OCI-LY7 (cell line): ENCODE data around the gene CTTNBP2. TPM values are rescaled to one million over a fixed set of nuclear protein-coding genes. Genes with fewer than 3 reads are reported as not detected.

Experiments
- BruUV-seq: library from RNA; stranded (reverse); fragments of 400-500 nt; replicated peaks from 2 replicates; lab custom pipeline; 2021; lab: Mats Ljungman, UMichigan
- CTCF ChIA-PET: fragments of 300-600 bp; sonication (Branson Sonifier 250); formaldehyde crosslinking; loops from one replicate; lab custom pipeline; 2022; ENCODE audit warnings: antibody characterized with exemption; ENCODE audit not compliant: unreplicated experiment; lab: Charles Lee
- POLR2A ChIA-PET: fragments of 300-600 bp; sonication (Branson Sonifier 250); formaldehyde crosslinking; loops from one replicate; lab custom pipeline; 2022; ENCODE audit warnings: antibody characterized with exemption; lab: Charles Lee
- DNase-seq: peaks from one replicate; pipeline ENCODE4 v3.0.0-alpha.2; 2015; ENCODE audit warnings: low spot score
- H2AFZ ChIP-seq: fragments of 200-600 bp; sonication (generic), shearing (Covaris generic); 2 replicates; pipeline ENCODE4 v1.6.1; 2014; ENCODE audit warnings: mild to moderate bottlenecking, antibody characterized with exemption, low read length, moderate library complexity
- H3K27ac ChIP-seq: fragments of 200-600 bp; sonication (generic); 2 replicates; pipeline ENCODE4 v1.5.1; 2014; ENCODE audit warnings: mixed run types, low read depth, mild to moderate bottlenecking, moderate library complexity, low read length, inconsistent platforms; ENCODE audit not compliant: poor library complexity, severe bottlenecking
- H3K36me3 ChIP-seq: fragments of 200-600 bp; sonication (generic); 2 replicates; pipeline ENCODE4 v1.6.1; 2014; ENCODE audit warnings: mild to moderate bottlenecking, antibody characterized with exemption, low read length, moderate library complexity, mixed read lengths; ENCODE audit not compliant: insufficient read depth
- H3K4me1 ChIP-seq: fragments of 200-600 bp; sonication (generic); 2 replicates; pipeline ENCODE4 v1.5.1; 2014; ENCODE audit warnings: mild to moderate bottlenecking, low read length; ENCODE audit not compliant: insufficient read depth, poor library complexity, severe bottlenecking
- H3K4me2 ChIP-seq: fragments of 200-600 bp; sonication (generic); 2 replicates; pipeline ENCODE4 v1.6.1; 2014; ENCODE audit warnings: mild to moderate bottlenecking, low read length
- H3K4me3 ChIP-seq: fragments of 200-600 bp; sonication (generic); 2 replicates; pipeline ENCODE4 v1.5.1; 2014; ENCODE audit warnings: mild to moderate bottlenecking, low read depth, low read length; ENCODE audit not compliant: poor library complexity, severe bottlenecking
- H3K79me2 ChIP-seq: fragments of 200-600 bp; sonication (generic); 2 replicates; pipeline ENCODE4 v1.6.1; 2016; ENCODE audit warnings: low read depth, mild to moderate bottlenecking, low read length, moderate library complexity, mixed read lengths; ENCODE audit not compliant: insufficient read depth
- H3K9me2 ChIP-seq: fragments of 200-600 bp; sonication (generic); 2 replicates; pipeline ENCODE4 v1.6.1; 2016; ENCODE audit warnings: mild to moderate bottlenecking, low read length, mixed read lengths; ENCODE audit not compliant: insufficient read depth
- H3K9me3 ChIP-seq: fragments of 200-600 bp; sonication (generic); 2 replicates; pipeline ENCODE4 v1.6.1; 2014; ENCODE audit warnings: mild to moderate bottlenecking, mixed run types, low read length, mixed read lengths
- H4K20me1 ChIP-seq: fragments of 200-600 bp; sonication (generic); 2 replicates; pipeline ENCODE4 v1.6.1; 2014; ENCODE audit warnings: mild to moderate bottlenecking, antibody characterized with exemption, low read length, moderate library complexity, mixed read lengths; ENCODE audit not compliant: insufficient read depth
- EZH2phosphoT487 ChIP-seq: fragments of 200-600 bp; sonication (generic); IDR thresholded peaks from 2 replicates; pipeline ENCODE4 v1.6.1; 2018; ENCODE audit warnings: low read depth, borderline replicate concordance, mild to moderate bottlenecking, mixed run types, antibody characterized with exemption, low read length, moderate library complexity, mixed read lengths
- intact Hi-C: fragments of 100-400 bp; cut with micrococcal nuclease; formaldehyde crosslinking; loops from one replicate; pipeline ENCODE4 v1.10.0; 2022; ENCODE audit not compliant: unreplicated experiment
- total RNA-seq, 2 experiments: library from RNA; depleted of rRNA in 1 of 2; stranded (reverse); fragments of >200 nt in 1 of 2; shearing (Covaris generic) in 1 of 2; gene quantifications; 2 replicates each; pipeline ENCODE4 v1.2.3, GENCODE V29; 2014 to 2022
- TF ChIP-seq, protein P1 (sequence below): fragments of 200-600 bp; sonication (generic); conservative IDR thresholded peaks from 2 replicates; pipeline ENCODE4 v1.5.1; 2014; ENCODE audit warnings: mild to moderate bottlenecking, antibody characterized with exemption, low read length, moderate library complexity, mixed read lengths

The CTTNBP2 gene
- total RNA-seq, 2 experiments from 2014 or later, result not detected

DNA sequence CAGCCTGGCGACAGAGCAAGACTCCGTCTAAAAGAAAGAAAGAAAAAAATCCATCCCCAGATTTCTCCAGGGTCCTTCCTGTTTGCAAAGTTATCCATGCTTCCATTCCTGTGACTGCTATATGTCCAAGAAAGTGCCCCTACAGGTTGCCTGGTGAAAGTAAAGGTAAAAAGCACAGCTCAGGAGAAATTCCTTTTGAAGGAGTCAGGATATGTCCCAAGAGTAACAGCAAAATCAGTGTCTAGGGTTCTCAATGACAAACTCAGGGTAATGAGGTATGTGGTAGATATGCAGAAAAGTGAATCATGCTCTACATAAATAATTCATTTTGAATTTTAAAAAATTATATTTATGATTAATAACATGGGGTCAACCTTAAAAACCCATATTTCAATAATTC is 91.5 kb downstream of the CTTNBP2 start:
- TF ChIP-seq, protein P1, sequence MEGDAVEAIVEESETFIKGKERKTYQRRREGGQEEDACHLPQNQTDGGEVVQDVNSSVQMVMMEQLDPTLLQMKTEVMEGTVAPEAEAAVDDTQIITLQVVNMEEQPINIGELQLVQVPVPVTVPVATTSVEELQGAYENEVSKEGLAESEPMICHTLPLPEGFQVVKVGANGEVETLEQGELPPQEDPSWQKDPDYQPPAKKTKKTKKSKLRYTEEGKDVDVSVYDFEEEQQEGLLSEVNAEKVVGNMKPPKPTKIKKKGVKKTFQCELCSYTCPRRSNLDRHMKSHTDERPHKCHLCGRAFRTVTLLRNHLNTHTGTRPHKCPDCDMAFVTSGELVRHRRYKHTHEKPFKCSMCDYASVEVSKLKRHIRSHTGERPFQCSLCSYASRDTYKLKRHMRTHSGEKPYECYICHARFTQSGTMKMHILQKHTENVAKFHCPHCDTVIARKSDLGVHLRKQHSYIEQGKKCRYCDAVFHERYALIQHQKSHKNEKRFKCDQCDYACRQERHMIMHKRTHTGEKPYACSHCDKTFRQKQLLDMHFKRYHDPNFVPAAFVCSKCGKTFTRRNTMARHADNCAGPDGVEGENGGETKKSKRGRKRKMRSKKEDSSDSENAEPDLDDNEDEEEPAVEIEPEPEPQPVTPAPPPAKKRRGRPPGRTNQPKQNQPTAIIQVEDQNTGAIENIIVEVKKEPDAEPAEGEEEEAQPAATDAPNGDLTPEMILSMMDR, result no peak
- TF ChIP-seq EZH2phosphoT487, result no peak
- Histone ChIP-seq H3K4me2 (no peak overlapping the region), H3K9me2 (no peaks in the 10 kb centered on the region), H3K4me1 (no peaks in the 10 kb centered on the region), H4K20me1 (no peaks in the 10 kb centered on the region), H3K27ac (no peak overlapping the region), H3K4me3 (no peak overlapping the region), H3K9me3 (no peaks in the 10 kb centered on the region), H2AFZ (no peak overlapping the region), H3K79me2 (no peaks in the 10 kb centered on the region), H3K36me3 (no peaks in the 10 kb centered on the region)
- ChIA-PET CTCF (no interaction called here), POLR2A (interaction anchor here (0.6 kb wide), 1 partner anchor 189 kb away, joined by 4 read pairs; no protein-coding TSS in a partner anchor)
- DNase-seq, result no peak
- intact Hi-C loops, result no loop called here
- no TSS peak for BruUV-seq

DNA sequence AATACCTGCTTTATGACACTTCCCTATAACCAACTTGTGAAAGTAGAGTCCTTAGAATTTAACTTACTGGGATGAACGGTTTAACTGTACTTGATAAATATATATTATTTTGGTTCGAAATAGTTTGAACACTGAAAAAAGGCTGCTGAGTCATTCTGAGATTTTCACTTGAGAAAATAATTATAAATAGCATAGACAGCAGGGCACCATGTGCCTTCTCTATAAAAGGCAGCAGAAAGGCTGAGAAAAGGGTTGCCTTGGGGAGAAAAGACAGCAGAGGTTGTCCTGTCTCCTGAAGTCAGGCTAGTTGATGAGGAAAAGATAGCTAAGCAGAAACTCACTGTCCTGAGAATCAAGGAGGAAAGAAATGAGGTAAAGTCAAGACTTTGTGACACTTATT is 92.4 kb downstream of the CTTNBP2 start:
- H3K4me2 ChIP-seq, result no peak overlapping the region
- H3K9me2 ChIP-seq, result no peaks in the 10 kb centered on the region
- no peaks in the 10 kb centered on the region for H4K20me1 ChIP-seq
- ChIA-PET CTCF (no interaction called here), POLR2A (interaction anchor here (0.7 kb wide), 1 partner anchor 1158 kb away, joined by 3 read pairs; no protein-coding TSS in a partner anchor)
- H3K79me2 ChIP-seq, result no peaks in the 10 kb centered on the region
- no peaks in the 10 kb centered on the region for H3K4me1 ChIP-seq
- no peak overlapping the region for H3K4me3 ChIP-seq
- no peak overlapping the region for H2AFZ ChIP-seq
- TF ChIP-seq, protein P1, result no peak
- TF ChIP-seq EZH2phosphoT487, result no peak
- DNase-seq, result no peak
- H3K27ac ChIP-seq, result no peak overlapping the region
- H3K36me3 ChIP-seq, result no peaks in the 10 kb centered on the region
- intact Hi-C loops, result no loop called here
- no peaks in the 10 kb centered on the region for H3K9me3 ChIP-seq
- BruUV-seq, result no TSS peak

DNA sequence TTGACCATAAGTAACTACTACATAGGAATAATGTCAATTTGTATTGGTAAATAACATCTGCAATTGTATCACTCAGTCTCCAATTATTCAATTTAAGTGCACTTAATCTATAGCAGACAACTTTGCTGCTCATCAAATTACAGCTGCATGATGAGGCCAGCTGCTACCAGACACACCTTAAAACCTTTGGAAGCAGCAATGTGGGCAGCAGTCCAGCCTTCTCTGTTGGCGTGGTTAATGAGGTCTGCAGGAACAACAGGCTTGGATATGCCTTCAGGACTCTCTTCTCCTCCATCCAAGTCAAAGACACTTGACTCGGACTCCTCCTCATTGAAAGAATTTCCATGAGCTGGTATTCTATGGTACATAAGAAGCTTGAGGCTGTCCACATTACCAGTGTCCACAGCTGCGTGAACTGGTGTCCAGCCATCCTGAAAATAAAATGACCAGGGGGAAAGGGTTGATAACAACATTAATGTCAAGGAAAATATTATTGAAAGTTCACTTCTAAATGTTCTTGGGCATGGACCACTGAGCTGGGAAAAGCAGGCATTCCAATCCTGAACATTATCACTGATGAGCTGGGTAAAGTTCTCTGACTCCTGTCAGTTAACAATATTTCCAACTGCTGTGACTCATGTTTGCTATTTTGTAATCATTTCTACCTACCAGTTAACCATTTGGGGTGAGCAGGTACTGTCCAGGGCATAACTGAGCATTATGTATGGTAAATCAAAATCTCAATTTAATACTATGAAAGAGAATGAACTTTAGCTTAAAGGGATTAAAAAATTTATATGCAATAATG is 95.7 kb downstream of the CTTNBP2 start:
- CTCF ChIA-PET, result no interaction called here
- TF ChIP-seq, protein P1, result no peak
- TF ChIP-seq EZH2phosphoT487, result no peak
- Histone ChIP-seq H3K9me3 (no peaks in the 10 kb centered on the region), H4K20me1 (no peaks in the 10 kb centered on the region), H3K4me3 (no peak overlapping the region), H3K4me2 (no peak overlapping the region), H3K79me2 (no peaks in the 10 kb centered on the region), H3K9me2 (no peaks in the 10 kb centered on the region), H3K36me3 (no peaks in the 10 kb centered on the region), H3K27ac (no peak overlapping the region), H3K4me1 (no peaks in the 10 kb centered on the region), H2AFZ (no peak overlapping the region)
- DNase-seq, result no peak
- POLR2A ChIA-PET, result no interaction called here
- no TSS peak for BruUV-seq
- intact Hi-C loops, result no loop called here
